Stimulated activated CD4-positive, alpha-beta T cell treated with anti-CD3 and anti-CD28 coated beads, Interleukin-1b, Interleukin-23, amount 100 ng/mL, for 1 hour (primary cell): Measurements from ENCODE around the gene MASP1.

Experiments used
- DNase-seq, 2 donors: peaks; one replicate each; pipeline ENCODE4 v3.0.0-alpha.2; 2020; ENCODE audit warnings: low read depth in 2 of 2

Gene MASP1

DNA sequence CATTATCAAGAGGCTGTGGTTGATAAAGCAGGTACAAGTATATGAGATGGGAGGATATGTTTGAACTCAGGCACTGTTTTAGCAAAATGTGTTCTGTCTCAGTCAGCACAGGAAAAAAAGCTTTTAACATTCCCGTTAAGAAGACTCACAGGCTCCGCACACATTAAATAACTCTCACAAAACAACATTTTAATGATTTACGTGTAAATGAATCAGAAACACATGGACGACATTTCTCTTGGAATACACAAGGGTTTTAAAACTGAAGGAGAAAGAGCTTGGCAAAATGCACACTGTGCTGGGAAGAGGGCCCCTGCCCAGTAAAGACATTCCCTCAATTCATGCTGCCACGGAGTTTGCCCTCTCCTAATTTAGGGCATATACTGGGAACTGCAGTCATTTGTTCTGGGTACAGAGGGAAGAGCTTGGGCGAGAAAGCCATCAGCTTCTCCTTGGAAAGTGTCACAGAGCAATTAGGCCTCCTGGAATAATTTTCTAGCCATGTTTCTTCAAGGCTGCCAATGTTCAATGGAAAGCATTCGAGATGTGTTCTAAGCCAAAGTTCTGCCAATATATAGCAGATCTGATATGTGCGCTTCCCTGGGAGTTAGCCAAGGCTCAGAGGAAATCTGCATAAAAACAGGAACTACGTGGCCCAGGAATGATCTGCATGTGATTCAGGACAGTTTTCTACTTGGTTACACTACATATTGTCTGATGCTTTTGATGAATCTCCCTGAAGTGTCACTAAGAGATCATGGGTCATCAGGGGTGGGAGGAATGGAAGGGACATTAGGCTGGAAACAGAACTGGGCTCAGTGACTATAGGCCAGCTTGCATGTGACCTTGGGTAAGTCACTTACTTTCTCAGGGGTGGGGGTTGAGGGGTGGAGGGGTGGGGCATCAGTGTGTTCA lies 2.2 kb upstream of the MASP1 start:
- DNase-seq, result no peak

DNA sequence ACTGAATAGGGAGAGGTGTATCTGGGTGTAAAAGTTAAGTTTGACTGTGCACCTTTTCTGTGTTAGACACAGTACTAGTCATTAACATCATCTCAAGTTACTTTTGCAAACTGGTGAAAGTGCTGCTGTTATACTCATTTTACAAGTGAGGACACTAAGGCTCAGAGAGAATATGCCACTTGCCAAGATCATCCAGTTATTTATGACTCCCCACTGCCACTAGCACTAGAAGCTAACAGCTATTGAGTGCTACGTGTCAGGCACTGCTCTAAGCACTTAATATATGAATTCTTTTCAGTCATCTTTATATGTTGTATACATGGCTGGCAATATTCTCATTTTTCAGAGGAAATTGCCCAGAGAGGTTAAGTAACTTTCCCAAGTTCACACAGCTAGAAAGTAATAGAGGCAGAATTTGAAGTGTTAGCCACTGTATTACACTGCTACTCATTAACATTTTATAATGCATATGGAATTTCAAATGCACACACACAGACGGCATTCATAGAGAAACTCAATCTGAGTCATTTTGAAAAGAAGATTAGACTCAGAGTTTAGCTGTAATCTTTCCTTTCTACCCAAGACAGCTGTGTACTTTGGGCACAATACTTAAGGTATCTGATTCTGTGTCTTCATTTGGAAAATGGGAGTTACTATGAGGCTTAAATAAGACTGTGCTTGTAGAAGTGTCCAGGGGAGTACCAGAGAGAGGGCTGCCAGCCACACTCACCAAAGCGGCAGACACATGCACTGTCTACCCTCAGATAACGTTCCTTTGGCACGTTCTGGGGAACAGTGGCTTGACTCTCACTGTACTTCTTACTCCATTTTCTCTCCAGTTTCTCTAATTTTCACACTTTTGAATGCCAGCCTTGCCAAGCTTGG lies 1.3 kb upstream of the MASP1 start:
- no peak for DNase-seq

DNA sequence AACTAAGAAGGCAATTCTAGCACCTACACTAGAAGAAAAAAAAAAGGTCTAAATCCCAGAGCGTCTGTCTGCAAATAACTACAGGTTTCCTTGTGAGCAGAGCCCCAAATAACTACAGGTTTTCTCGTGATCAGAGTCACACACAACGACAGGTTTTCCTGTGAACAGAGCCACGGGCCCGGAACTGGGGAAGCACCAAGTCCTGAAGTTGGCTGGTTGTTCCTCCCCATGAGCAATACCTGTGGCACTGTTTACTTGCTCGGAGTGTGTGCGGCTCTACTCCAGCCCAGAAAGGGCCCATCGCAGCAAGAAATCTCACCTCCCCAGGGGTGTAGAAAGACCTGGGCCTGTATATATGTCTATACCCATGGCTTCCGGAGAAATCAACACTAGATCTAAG lies 644 bp upstream of the MASP1 start:
- no peak for DNase-seq

DNA sequence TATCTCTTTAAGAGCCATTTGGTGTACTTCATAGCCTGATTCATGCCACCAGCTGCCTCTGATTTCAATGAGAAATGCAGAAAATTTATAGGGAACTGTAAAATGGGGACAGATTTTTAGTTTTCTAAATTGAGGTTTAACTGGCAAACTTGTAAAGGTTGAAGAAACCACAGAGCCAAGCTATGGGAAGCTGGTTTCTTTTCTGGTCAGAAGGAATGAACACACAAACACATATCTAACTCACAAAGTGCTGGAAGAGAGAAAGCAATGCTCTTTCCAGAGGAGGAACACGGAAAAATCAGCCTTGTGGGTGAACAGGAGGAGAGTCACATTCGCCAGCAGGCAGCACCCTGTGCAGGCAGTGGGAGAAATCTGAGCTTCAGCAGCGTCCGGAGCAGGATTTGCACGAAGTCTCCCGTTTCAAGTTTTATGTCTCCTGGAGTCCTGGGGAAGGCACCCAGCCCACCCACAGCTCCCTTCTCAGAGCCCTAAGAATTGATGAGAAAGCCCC lies 481 bp downstream of the MASP1 start:
- DNase-seq, result no peak

DNA sequence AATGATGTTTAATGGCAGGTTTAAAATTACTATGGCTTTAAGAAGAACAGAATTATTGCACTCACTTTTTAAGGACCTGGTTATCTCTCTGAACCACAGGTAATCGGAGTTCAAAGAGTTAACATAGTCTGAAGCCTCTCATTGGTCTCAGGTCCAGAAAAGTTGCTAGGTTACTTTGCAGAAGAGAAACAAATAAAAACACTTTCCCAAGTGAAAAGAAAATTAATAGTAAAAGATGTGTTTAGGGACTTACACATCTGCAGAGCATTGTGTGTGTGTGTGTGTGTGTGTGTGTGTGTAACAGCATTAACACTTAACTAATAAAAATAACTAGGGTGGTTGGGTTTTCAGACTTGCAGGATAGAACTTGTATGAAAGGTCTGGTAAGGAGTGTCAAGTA lies 1.0 kb downstream of the MASP1 start:
- no peak for DNase-seq

DNA sequence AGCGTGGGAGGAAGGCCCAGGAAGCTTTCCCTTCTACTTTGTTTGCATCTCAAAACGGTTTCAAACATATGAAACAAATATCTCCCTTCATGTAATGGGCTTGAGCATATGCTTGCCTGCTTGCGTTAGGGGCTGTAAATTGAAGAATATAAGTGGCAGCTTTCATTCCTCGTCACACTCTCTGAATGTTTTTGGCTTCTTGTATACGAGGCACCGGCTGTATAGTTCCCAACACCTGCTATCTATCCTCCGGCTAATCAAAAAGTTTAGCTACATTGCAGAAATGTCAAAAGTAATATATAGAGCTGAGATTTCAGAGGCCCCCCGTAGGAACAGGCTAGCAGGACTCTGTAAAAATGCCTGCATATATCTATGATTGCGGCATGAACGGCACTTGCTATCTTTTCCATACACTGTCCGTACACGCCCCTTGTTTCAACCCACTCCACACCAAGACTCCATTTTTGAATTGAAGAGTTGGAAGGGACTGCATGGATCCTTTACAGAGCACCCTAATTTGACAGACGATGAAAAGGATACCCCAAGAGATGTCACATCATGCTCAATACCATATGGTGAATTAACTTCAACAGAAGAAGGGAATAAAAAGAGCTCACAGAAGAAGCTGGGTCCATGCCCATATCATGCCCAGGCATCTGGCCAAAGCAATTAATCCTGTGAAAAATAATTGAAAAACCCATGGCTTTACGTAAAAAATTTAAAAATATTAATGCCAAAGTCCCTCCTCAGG lies 2.5 kb downstream of the MASP1 start:
- no peak for DNase-seq

DNA sequence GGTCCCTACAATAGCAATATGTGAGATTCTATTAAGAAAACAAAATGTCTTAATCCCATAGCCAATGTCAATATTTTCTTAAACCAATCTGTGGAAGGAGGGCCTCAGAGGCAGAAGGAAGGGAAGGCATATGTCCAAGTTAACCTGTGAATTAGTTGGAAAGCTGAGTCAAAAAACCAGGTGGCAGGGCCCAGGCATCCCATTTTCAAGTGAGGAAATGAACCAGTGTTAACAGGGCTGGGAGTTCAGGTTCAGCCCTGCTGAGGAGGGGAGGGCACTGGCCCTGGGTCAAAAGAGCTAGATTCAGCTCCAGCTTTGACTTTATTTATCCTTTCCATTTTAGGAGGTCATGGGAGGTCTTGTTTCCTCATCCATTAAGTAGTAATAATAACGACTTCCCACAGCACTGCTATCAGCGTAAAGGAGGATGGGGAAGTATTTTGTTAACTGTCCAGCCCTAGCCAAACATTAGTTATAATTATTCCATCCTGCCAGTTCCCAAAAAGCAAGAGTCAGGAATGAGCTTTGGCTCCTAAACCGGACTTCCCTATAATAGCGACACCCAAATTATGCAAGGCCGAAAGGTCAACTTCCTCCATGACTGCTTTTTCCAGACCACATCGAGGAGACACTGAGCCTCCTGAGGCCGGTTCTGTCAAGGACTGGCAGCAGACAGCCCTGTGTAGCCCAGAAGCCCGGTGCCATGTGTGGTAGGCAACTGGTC lies 3.2 kb downstream of the MASP1 start:
- no peak for DNase-seq

DNA sequence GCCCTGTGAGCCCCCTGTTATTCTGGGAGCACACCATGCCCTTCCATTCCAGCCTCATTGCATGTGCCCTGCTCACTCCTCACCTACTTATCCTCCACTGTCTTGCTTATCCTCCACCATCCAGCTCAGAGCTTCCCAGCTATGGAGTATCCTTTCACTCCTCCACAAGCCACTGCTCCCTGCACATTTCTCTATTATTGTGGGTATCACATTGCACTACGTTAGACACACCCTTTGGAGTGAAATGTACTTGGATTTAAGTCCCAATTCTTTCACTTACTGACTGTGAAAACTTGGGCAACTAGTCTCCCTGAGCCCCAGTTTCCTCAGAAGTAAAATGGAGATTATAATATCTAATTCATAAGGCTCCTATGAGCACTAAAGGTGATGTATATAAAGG lies 4.3 kb downstream of the MASP1 start:
- no peak for DNase-seq

DNA sequence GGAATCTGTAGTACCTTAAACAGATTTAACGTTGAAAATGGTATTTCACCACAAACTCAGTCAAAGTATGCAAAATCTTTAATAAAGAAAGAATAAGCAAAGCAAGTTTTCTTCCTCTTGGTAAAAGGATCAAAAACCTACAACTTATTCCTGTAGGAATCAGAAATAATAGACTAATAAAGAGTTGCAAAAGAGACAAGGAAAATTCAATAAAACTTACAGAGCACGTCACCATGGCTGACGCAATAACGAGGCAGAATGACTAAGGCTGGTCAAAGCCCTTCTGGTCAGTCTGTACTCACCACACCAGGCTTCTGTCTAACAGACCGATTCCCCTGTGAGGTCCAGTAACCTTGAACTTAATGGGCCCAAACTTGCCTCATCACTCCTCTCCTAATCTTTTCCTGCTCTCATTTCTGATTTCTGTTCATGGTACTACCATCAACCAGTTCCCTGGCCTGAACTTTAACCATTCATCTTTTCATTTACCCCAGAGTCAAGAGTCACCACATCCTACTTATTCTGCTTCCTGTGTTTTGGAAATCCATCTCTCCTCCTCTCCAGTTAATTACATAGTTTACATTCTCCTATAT lies 5.0 kb downstream of the MASP1 start:
- DNase-seq, result no peak

DNA sequence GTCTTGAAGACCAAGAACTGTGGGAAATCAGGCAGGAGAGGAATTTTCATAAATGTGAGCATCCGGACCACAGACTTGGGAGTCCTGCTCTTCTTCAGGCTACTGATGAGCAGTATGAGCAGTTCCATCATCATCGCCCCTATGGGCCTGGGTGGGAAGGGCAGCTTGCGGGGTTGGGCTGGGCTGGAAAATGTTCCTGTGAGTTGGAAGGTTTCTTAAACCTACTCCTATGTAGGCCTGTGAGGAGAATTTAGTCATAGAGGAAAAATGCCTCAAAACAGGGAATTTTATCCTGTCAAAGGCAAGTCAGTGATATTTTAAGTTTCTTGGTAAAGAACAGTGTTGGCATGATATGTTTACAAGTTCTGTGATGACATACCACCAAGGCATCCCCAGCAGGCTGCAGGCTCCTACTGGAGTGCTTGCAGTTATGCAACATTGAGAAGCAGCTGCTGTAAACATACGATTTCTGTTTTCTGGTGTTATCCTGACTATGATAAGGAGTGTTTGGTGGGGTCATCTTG lies 10.3 kb downstream of the MASP1 start:
- no peak for DNase-seq

DNA sequence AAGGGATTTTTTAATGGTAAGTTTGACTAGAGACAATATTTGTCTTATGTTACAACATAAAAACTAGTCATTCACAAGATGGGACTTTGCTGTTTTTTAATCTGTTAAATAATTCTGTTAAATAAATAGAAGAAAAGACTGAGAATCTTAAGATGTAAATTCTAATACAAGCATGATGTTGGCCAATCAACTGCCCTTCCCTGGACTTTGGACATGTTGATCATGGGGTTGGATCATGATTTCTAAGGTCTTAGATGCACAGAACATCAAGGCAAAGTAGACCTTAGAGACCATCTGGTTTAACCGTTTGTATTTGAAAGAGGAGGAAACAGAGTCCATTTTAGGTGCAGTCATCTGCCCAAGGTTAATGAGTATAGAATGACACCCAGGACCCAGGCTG lies 10.9 kb downstream of the MASP1 start:
- DNase-seq, result no peak

DNA sequence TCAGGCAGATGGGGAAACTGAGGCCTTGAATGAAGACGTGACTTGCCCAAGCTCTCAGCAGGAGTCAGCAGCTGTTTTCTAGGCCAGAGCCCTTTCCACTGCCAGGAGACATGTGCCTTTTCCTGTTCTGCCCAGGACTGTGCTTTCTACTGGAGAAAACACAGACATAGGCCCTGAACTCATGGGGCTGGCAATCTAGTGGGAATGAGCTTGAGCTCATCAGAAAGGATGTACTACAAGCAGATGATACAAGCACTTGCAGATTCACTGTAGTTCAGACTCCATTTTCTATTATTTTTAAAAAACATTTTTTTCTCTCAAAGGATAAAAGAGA lies 14.4 kb downstream of the MASP1 start:
- DNase-seq, result no peak

DNA sequence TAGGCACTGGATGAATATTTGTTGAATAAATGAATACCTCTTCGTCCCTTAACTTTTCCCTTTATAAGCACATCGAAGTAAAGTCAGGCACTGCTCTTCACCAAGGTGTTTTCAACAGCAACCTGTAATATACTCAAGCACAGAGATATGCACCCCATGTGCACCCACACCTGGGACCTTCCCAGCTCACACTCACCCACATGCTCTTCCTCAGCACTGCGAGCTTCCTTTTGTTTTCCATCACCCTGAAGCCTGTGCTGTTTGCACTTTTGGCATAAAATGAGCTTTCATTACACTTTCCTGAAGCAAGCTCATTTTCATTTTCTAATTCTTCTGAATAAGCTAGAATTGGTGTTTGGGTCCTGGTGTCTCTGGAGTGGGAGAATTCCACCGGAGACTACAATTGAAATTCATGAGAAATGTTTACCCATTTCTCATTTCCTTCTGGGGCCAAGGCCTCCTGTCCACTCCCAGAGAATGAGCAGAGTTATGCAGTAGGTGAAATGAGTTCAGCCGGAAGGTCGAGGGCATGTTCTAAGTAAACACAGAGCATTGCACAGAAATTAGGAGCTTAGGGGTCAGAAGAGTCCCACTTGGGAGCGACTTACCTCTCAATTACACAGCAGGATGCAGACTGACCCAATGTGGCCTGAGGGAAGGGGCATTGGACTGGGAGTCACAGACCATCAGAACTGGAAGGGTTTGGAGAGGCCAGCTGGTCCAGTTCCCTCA lies 15.0 kb downstream of the MASP1 start:
- no peak for DNase-seq

DNA sequence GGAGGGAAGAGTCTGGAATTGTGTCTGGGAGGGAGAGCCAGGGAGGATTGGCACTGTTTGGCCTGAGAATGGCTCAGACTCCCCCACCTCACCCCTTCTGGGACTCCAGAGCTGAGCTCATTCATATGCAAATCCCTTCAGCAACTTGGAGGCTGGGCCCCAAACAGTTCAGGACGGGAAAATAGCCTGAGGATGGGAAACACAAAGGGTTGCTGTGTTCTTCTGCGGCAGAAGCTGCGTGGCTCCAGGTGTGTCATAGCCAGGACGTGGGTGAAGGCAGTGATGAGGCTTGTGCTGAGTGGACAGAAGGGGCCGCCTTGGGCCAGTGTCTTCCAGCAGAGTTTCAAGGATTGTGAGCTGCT lies 16.6 kb downstream of the MASP1 start:
- no peak for DNase-seq

DNA sequence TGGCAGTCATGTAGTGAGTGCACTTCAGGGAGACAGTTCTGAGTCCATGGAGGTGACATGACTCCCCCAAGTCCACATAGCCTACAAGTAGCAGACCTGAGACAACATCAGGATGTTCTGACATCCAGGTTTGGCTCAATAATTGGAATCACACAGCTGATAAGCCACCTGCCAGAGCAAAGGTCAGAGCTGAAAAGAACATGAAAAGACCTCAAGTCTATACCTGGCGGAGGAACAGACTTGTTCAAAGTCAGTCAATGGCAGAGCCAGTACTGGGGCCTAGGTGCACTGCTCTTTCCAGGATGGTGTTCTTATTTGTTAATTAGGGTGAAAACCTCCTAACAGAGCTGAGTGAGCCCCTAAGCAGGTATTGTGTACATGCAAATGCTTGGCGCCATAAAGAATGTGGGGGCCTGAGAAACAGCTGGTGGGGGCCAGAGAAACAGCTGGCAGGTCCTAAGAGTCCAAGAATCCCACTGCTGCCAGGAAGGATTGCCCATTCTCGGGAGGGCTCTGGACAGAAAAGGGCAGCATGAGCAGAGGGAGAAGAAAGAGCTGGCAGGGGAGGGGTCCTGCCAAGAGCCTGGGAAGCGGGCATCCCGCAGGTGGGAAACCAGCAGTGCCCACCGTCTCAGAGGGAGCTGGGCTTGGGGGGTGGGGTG lies 17.1 kb downstream of the MASP1 start:
- no peak for DNase-seq

DNA sequence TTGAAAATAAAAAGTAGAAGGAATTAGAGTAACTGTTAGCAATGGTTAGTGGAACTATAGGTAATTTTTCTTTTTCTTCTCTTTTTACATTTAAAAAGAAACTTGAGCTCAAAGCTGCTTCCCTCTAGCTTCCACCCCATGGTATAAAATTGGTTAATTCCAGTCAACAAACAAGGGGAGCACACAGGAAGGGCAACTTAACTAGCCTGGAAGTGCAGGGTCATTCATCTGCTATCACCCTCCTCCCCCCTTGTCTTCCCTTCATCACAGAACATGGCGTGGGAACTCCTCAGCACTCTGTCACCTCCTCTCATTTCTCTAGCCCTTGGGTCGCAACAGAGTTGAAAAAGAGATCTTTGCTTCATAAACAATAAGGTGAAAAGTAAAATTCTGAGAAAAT lies 20.0 kb downstream of the MASP1 start:
- DNase-seq, result no peak

DNA sequence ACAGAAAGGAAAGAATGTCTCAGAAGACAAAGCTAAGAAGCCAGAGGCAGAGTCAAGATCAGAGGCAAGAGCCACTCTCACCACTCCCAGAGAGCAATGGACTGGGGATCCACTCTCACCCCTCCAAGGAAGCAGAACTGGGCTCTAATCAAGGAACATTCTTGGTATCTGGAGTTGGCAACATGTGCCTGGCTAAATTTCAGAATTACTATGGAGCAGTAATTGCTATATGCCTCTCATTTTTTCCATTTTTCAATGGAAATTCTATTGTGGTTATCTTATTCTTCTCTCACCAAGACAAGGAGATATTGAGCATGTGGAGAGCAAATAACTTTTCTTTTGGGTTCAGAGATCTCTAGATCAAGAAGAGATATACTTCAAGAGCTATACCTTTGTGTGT lies 22.1 kb downstream of the MASP1 start:
- no peak for DNase-seq

DNA sequence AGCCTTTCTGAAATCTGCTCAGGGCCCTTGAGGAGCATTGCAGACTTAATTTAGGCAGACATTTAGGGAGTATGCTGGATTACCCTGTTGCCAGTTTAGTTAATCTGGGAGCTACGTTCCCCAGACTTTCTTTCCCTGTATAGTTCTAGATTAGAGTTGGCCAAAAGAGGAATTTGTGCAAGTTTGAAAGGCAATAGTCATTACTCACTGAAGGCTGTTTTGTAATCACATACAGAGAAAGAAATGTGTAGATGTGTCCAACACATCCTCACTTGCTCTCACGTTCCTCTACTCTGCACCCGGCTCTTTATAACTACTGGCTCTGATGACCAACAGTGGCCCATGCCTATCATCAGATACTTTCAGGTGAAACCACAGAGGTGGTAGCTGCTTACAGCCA lies 24.2 kb downstream of the MASP1 start:
- DNase-seq, result no peak

DNA sequence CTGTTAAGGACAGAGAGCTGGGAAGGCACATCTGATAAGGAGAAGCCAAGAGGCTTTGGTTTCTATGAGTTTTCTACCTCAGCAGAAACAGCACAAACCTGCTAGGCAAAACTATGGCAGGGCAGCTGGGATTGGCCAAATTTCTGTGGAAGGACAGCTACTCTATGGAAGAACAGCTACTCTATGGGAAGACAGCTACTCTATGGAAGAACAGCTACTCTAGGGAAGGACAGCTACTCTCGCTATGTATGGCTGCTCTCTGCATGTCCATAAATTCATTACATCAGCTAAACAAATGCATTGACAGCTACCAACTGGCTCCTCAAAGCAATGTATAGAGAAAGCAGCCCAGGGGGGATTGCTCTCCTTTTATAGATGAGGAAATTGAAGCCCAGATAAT lies 24.8 kb downstream of the MASP1 start:
- DNase-seq, result no peak
